Thymus (tissue), 11 donors: ENCODE data around the gene MED12L. TPM values are rescaled to one million over a fixed set of nuclear protein-coding genes. Genes with fewer than 3 reads are reported as not detected.
"Not testable (repeated sequence)": the region's sequence is repeated elsewhere in the genome, so short reads cannot be mapped to it uniquely, and the experiment has no call there.

Experiments
- DNase-seq, 9 donors: peaks; one replicate each; pipeline ENCODE4 v3.0.0-alpha.2; 2013; ENCODE audit warnings: low spot score in 9 of 9, low read depth in 6 of 9, missing footprints in 1 of 9
- H3K27ac ChIP-seq, 2 donors: one replicate each; pipeline ENCODE4 v1.5.1; 2013; ENCODE audit warnings: control low read depth in 1 of 2, low read depth in 1 of 2, low read length in 1 of 2, mild to moderate bottlenecking in 1 of 2, moderate library complexity in 1 of 2
- H3K27me3 ChIP-seq, 2 donors: one replicate each; pipeline ENCODE4 v1.5.1; 2013; ENCODE audit warnings: low read length in 1 of 2; ENCODE audit not compliant: control insufficient read depth in 2 of 2, insufficient read depth in 1 of 2
- H3K36me3 ChIP-seq, 2 donors: one replicate each; pipeline ENCODE4 v1.5.1; 2013; ENCODE audit warnings: low read length in 1 of 2, mild to moderate bottlenecking in 1 of 2, moderate library complexity in 1 of 2; ENCODE audit not compliant: control insufficient read depth in 2 of 2, insufficient read depth in 2 of 2
- H3K4me1 ChIP-seq, 2 donors: one replicate each; pipeline ENCODE4 v1.5.1; 2013; ENCODE audit warnings: low read length in 2 of 2; ENCODE audit not compliant: control insufficient read depth in 2 of 2, insufficient read depth in 2 of 2
- H3K4me3 ChIP-seq, 2 donors: one replicate each; pipeline ENCODE4 v1.5.1; 2013; ENCODE audit warnings: low read length in 2 of 2, control low read depth in 1 of 2, mild to moderate bottlenecking in 1 of 2
- H3K9me3 ChIP-seq, 2 donors: one replicate each; pipeline ENCODE4 v1.5.1; 2013; ENCODE audit warnings: low read length in 1 of 2, mild to moderate bottlenecking in 1 of 2; ENCODE audit not compliant: control insufficient read depth in 2 of 2, insufficient read depth in 1 of 2
- WGBS: extraction: QIAGEN DNeasy Blood & Tissue Kit; methylation state at CpG from one replicate; pipeline ENCODE4 v1.1.7; 2013; 5-methylcytosine and 5-hydroxymethylcytosine counted together
- polyA plus RNA-seq: library from polyadenylated mRNA; stranded (reverse); fragments of 200-250 nt; gene quantifications from one replicate; pipeline ENCODE4 v1.2.3, GENCODE V29; 2013
- total RNA-seq: library from RNA; stranded (reverse); fragments of 120-200 nt; gene quantifications from one replicate; pipeline ENCODE4 v1.2.4, GENCODE V29; 2013
- donor health status: healthy.

Gene MED12L
- total and polyA plus RNA-seq, 2 donors = 0.30 to 1.7 TPM

- no peak overlapping the region for H3K4me3 ChIP-seq
- H3K9me3 ChIP-seq = no peaks in the 10 kb centered on the region
- no peaks in the 10 kb centered on the region for H3K36me3 ChIP-seq
- no peak overlapping the region for H3K27ac ChIP-seq
- 59% methylated on average over 2 of the region's 2 CpGs for WGBS
- DNase-seq = no peak
- H3K27me3 ChIP-seq = no peaks in the 10 kb centered on the region
- no peaks in the 10 kb centered on the region for H3K4me1 ChIP-seq
These were observed 306.3 kb downstream of the MED12L start for GRCh38 chr3:151391720-151392119.

- H3K9me3 ChIP-seq, H3K27ac ChIP-seq, H3K4me3 ChIP-seq, H3K4me1 ChIP-seq, DNase-seq, H3K27me3 ChIP-seq, H3K36me3 ChIP-seq: not testable (repeated sequence)
- 97% methylated on average over 3 of the region's 3 CpGs for WGBS
These were observed 306.7 kb downstream of the MED12L start for GRCh38 chr3:151392191-151392590.

DNA sequence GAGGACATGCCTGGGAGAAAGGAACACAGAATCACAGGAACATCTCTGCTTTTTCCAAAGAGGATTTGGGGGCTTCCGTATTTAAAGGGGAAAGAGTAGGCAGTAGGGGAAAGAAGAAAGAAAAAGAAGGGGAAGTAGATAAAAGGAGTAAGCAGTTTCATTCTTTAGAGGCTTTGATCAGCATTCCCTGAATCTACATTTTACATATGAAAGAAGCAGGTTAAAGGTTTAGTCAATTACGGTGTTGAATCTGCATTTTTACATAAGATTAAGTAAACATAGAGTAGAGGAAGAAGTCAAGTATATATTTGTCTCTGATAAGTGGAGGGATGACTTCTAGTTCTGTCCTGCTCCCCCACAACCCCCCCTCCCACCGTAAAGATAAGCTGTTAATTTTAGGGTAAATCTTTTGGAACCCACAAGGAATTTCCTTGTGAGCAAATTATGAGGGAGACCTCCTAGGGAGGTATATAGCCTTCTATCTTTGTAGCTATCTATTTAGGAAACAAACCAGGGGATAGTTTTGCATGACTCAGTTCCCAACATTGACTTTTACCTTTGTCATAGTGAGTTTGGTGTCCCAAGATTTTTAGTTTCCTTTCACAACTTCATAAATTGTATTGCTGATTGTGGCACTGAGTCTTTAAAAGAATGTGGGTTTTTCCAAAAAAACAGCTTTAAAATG, 307.8 kb downstream of the MED12L start:
- Histone ChIP-seq H3K4me3 (no peak overlapping the region), H3K27me3 (no peaks in the 10 kb centered on the region), H3K4me1 (no peaks in the 10 kb centered on the region), H3K36me3 (no peaks in the 10 kb centered on the region), H3K27ac (no peak overlapping the region), H3K9me3 (no peaks in the 10 kb centered on the region)
- no peak for DNase-seq
- 96% methylated on average over 3 of the region's 3 CpGs for whole genome bisulfite sequencing

DNA sequence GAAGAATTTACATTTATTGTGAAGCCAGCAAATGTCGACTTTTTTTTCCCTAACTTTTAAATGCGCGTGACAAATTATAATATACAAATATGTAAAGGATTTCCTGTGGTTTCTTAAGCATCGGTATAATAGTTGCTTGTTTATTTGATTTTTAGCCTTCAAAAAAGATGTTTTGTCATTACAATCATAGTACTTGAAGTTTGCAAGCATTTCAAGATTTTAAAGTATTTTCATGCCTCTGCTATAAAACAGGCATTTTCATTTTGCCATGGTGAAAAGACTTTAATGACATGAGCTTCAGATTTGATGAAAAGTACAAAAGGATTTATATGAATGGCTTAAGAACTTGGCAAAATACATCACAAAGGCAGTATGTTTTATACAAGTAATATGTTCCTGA, 308.5 kb downstream of the MED12L start:
- Histone ChIP-seq H3K4me1 (no peaks in the 10 kb centered on the region), H3K27ac (no peak overlapping the region), H3K4me3 (no peak overlapping the region), H3K36me3 (no peaks in the 10 kb centered on the region), H3K9me3 (no peaks in the 10 kb centered on the region), H3K27me3 (no peaks in the 10 kb centered on the region)
- no peak for DNase-seq
- WGBS = 78% methylated on average over 4 of the region's 4 CpGs

GRCh38 chr3:151394611-151395010, 309.1 kb downstream of the MED12L start:
- no peak for DNase-seq
- H3K4me3 ChIP-seq = no peak overlapping the region
- H3K4me1 ChIP-seq = no peaks in the 10 kb centered on the region
- 93% methylated on average over 8 of the region's 8 CpGs for WGBS
- no peaks in the 10 kb centered on the region for H3K9me3 ChIP-seq
- no peak overlapping the region for H3K27ac ChIP-seq
- H3K27me3 ChIP-seq = no peaks in the 10 kb centered on the region
- H3K36me3 ChIP-seq = no peaks in the 10 kb centered on the region

DNA sequence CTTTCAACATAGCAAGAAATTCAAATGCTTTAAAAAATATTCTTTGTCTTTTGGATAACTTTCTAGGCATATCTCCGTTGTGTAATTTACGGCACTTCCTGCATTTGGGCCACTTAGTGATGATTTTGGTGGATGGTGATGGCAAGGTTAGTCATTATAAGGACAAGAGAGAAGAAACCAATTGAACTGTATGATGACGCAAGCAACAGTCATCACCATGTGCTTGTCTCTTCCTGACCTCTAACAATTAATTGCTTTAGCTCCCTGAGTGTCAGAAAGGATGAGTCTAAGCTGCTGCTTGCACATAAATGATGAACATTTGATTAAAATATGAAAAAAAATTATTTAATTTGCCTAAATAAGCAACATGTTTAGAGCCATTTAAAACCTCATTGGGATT, 310.3 kb downstream of the MED12L start:
- WGBS = 97% methylated on average over 3 of the region's 3 CpGs
- H3K27ac ChIP-seq = no peak overlapping the region

DNA sequence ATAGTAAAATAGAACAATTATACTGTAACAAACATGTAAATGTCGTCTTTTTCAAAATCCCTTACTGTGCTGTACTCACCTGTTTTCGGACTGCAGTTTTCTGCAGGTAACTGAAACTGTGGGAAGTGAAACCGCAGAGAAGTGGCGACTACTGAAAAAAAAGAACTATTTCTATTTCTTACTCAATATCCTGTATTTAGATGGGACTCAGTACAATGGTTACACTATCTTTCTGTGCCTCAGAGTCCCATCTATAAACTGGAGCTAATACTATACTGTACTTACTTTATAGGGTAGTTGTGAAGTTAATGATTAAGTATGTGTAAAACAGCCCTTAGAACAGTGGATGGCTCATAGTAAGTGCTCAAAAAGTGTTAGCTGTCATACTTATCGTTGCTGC, 313.4 kb downstream of the MED12L start:
- Histone ChIP-seq H3K27ac (no peak overlapping the region), H3K9me3 (no peaks in the 10 kb centered on the region), H3K4me1 (no peaks in the 10 kb centered on the region), H3K27me3 (no peaks in the 10 kb centered on the region), H3K36me3 (no peaks in the 10 kb centered on the region), H3K4me3 (no peak overlapping the region)
- 94% methylated on average over 5 of the region's 5 CpGs for WGBS
- DNase-seq = no peak

More for the DNA sequence above, 310.3 kb downstream of the MED12L start:
- H3K27me3 ChIP-seq = no peaks in the 10 kb centered on the region
- DNase-seq = no peak
- no peaks in the 10 kb centered on the region for H3K4me1 ChIP-seq
- no peaks in the 10 kb centered on the region for H3K36me3 ChIP-seq
- no peaks in the 10 kb centered on the region for H3K9me3 ChIP-seq
- H3K4me3 ChIP-seq = no peak overlapping the region

GRCh38 chr3:151400341-151400740, 314.9 kb downstream of the MED12L start:
- H3K4me1 ChIP-seq = no peaks in the 10 kb centered on the region
- DNase-seq = no peak
- no peaks in the 10 kb centered on the region for H3K36me3 ChIP-seq
- H3K27ac ChIP-seq = no peak overlapping the region
- H3K4me3 ChIP-seq = no peak overlapping the region
- WGBS = 98% methylated on average over 4 of the region's 4 CpGs
- H3K9me3 ChIP-seq = no peaks in the 10 kb centered on the region
- no peaks in the 10 kb centered on the region for H3K27me3 ChIP-seq

- H3K4me1 ChIP-seq = no peaks in the 10 kb centered on the region
- no peaks in the 10 kb centered on the region for H3K36me3 ChIP-seq
- 99% methylated on average over 3 of the region's 3 CpGs for WGBS
- no peak for DNase-seq
- no peaks in the 10 kb centered on the region for H3K27me3 ChIP-seq
- no peak overlapping the region for H3K27ac ChIP-seq
- no peak overlapping the region for H3K4me3 ChIP-seq
- no peaks in the 10 kb centered on the region for H3K9me3 ChIP-seq
These were observed 316.9 kb downstream of the MED12L start for GRCh38 chr3:151402349-151402748.
